ENCODE measurements around the gene ZDHHC14. TPM values are rescaled to one million over a fixed set of nuclear protein-coding genes. Genes with fewer than 3 reads are reported as not detected.

ZDHHC14 gene
- total RNA-seq, 1 donor = 7.9 TPM

DNA sequence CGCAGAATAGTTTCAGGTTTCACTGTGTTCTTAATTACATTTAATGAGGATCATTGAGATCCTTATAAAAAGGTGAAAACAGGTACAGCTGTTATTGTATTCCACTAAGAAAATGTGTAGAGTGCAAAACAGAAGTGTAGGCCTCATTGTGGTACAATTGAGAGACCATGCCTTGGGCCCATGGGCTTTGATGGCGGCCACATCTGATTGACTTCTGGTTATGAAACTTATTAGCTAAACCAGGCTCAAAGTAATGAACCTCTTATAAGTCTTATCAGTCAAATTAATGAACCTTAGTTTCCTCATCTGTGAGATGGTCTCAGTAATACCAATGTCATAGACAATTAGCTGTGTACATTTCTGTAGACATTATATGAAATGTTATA is 148.7 kb downstream of the ZDHHC14 start:
- H3K4me3 ChIP-seq (ENCODE audit: low read depth, low read length) = no peak overlapping the region
- TF ChIP-seq, protein P1, sequence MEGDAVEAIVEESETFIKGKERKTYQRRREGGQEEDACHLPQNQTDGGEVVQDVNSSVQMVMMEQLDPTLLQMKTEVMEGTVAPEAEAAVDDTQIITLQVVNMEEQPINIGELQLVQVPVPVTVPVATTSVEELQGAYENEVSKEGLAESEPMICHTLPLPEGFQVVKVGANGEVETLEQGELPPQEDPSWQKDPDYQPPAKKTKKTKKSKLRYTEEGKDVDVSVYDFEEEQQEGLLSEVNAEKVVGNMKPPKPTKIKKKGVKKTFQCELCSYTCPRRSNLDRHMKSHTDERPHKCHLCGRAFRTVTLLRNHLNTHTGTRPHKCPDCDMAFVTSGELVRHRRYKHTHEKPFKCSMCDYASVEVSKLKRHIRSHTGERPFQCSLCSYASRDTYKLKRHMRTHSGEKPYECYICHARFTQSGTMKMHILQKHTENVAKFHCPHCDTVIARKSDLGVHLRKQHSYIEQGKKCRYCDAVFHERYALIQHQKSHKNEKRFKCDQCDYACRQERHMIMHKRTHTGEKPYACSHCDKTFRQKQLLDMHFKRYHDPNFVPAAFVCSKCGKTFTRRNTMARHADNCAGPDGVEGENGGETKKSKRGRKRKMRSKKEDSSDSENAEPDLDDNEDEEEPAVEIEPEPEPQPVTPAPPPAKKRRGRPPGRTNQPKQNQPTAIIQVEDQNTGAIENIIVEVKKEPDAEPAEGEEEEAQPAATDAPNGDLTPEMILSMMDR (IDR thresholded peaks at IDR 0.05; ENCODE audit: insufficient read depth, low read length) = no peak
- no peak for DNase-seq (ENCODE audit: low read depth)

DNA sequence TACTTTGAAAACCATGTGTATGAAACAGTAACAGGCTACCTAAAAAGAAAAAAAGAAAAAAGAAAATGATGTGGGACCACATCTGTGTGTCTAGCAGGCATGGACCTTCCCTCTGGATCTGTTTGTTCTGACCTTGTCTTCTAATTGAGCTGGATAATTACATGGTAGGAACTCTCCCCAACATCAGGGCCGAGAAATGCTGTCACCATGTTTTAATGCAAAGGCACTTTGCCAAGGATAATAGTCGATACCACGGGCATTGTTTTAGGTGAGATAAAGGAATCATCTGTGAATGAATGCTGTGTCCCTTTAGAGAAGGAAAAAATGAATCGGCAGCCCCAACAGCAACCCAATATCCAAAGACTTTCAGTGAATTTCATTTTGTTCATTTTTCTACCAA is 149.1 kb downstream of the ZDHHC14 start:
- TF ChIP-seq, protein P1 (IDR thresholded peaks at IDR 0.05; ENCODE audit: insufficient read depth, low read length) = no peak
- no peak overlapping the region for H3K4me3 ChIP-seq (ENCODE audit: low read depth, low read length)
- no peak for DNase-seq (ENCODE audit: low read depth)

DNA sequence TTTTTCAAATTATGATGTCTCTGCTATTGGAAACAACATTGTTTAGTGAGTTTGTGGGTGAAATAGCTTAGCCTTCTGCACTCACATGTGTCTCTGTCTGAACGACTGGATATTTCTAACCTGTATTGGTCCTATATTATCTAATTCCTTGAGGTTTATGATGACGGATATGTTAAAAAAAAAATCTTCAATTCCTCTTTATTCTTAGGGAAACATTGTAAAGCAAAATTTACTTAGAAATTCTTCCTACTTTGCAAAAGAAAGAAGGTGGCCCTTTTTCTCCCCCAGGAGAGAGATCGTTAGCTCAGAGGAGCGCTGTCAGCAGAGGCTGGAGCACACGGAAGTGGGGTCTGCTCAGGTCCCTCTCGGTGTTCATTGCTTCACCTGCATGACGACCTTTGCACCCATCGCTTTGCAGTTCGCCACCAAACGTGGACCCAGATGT is 149.8 kb downstream of the ZDHHC14 start:
- TF ChIP-seq, protein P1 (IDR thresholded peaks at IDR 0.05; ENCODE audit: insufficient read depth, low read length) = no peak
- H3K4me3 ChIP-seq (ENCODE audit: low read depth, low read length) = no peak overlapping the region
- DNase-seq (ENCODE audit: low read depth) = no peak

DNA sequence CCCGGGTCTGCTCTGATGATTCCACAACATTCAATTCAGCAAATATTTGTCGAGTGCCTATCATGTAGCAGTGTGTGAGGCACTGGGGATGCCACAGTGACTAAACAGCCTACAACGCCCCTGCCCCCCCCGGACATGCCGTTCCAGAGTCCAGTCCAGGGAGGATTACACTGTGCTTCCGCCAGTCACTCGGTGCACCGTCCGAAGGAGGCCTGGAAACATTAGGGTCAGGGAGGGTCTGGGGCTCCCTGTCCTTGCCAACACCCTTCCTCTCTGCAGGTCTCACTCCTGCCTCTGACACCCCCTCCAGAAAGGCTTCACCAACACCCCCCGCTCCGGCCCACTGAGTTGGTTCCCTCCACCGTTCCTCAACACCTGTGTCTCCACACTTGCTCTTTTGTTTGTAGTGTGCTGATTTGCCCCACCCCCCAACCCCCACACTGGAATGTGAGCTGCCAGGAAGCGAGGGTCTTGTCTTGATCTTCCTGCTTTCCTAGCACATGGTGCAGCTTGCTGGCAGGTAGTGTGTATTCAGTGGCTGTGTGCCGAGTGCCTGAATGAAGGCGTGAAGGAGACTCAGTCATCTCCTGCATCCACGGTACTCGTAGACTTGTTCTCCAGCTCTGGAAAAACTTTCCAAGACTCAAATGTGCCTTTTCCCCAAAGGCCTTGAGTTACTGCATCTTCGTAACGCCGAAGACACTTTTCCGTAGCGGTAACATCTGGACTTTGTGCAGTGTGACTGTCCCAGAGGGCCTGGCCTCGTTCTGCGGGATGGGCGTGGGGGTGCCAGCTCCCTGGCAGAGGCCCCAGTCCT is 150.4 kb downstream of the ZDHHC14 start:
- H3K4me3 ChIP-seq (ENCODE audit: low read depth, low read length) = no peak overlapping the region
- TF ChIP-seq, protein P1 (IDR thresholded peaks at IDR 0.05; ENCODE audit: insufficient read depth, low read length) = no peak
- no peak for DNase-seq (ENCODE audit: low read depth)

DNA sequence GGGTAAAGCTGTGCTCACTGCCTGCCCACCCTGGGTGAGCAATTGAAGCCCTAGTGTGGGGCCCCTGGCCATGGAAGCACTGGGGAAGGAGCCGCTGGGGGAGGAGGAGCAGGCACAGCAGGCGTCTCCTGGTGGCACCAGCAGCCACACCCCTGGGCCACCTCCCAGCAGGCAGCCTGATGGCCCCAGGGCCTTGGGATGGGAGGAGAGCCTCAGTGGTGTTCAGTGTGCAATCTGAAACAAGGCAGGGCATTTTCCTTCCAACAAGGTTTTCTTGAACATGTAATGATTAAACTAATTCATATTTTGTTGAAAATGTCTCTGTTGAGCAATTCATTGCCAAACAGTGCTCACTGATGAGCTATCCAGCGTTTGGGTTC is 151.0 kb downstream of the ZDHHC14 start:
- TF ChIP-seq, protein P1 (IDR thresholded peaks at IDR 0.05; ENCODE audit: insufficient read depth, low read length) = no peak
- no peak overlapping the region for H3K4me3 ChIP-seq (ENCODE audit: low read depth, low read length)
- DNase-seq (ENCODE audit: low read depth) = no peak

DNA sequence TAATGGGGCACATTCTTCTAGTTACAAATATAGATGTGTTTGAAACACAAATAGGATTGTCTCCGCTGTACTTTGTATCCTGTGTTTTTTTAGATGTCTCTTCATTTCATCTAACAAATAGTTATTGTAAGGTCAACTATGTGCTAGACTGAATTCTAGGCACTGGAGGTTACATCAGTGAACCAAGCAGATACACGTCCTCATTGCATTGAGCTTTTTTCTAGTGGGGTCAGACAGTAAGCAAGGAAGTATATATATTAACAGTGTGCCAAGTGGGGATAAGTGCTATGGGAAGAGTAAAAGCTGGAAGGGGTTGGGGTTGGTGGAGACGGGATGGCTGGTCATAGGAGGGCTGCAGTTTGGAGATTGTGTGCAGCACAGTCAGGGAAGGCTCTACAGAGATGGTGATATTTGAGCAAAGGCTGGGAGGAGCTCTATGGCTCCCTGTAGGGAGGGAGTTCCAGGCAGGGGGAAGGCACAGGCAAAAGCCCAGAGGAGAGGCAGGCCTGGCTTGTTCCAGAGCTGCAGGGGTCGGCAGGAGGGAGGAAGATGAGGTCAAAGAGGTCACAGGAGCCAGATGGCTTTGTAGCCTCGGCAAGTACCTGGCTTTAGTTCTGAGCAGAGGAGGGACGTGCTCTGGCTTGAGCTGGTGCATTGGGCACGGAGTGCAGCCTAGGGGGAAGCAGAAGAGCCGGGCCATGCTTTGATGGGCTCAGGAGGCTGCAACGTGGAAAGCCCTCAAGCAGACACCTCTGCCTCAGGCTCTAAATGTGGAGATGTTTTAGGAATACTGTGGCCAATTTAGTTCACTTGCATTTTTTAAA is 152.3 kb downstream of the ZDHHC14 start:
- TF ChIP-seq, protein P1 (IDR thresholded peaks at IDR 0.05; ENCODE audit: insufficient read depth, low read length) = no peak
- no peak overlapping the region for H3K4me3 ChIP-seq (ENCODE audit: low read depth, low read length)
- DNase-seq (ENCODE audit: low read depth) = no peak
